K562 (cell line): Measurements from ENCODE around the gene RAB14. TPM values are rescaled to one million over a fixed set of nuclear protein-coding genes. Genes with fewer than 3 reads are reported as not detected.

Experiments used
- ARID2 ChIP-seq: fragments of 450-650 bp; IDR thresholded peaks from 2 replicates; pipeline ENCODE4 v1.6.1; 2017; ENCODE audit warnings: antibody characterized with exemption, mild to moderate bottlenecking
- C11orf30 ChIP-seq: fragments of 450-650 bp; IDR thresholded peaks from 2 replicates; pipeline ENCODE4 v1.6.1; 2016; ENCODE audit warnings: low read depth, mild to moderate bottlenecking
- GABPB1 ChIP-seq: sonication (generic); formaldehyde crosslinking; IDR thresholded peaks from 2 replicates; pipeline ENCODE4 v1.8.0; 2022; ENCODE audit warnings: mild to moderate bottlenecking, missing genetic modification reagents
- HIVEP1 ChIP-seq: fragments of 250-450 bp; sonication (Bioruptor Pico); IDR thresholded peaks from 2 replicates; pipeline ENCODE4 v1.4.0; 2020; ENCODE audit warnings: mild to moderate bottlenecking
- HNRNPLL ChIP-seq: fragments of 200-400 bp; formaldehyde crosslinking; IDR thresholded peaks from 2 replicates; pipeline ENCODE4 v1.6.1; 2017; ENCODE audit warnings: low read length, low read depth, mild to moderate bottlenecking; ENCODE audit not compliant: poor library complexity, severe bottlenecking
- RAD21 ChIP-seq, 2 experiments: fragments of 250-450 bp in 1 of 2; fragments of 450-650 bp in 1 of 2; sonication (Bioruptor Pico) in 1 of 2; formaldehyde crosslinking in 1 of 2; IDR thresholded peaks in 1 of 2; conservative IDR thresholded peaks in 1 of 2; 2 replicates each; pipeline versions ENCODE4 v1.4.0 to v1.8.0; 2020 to 2022; ENCODE audit warnings: mild to moderate bottlenecking in 2 of 2, moderate library complexity in 1 of 2
- SIN3B ChIP-seq: fragments of 450-650 bp; IDR thresholded peaks from 2 replicates; pipeline ENCODE4 v1.6.1; 2017; ENCODE audit warnings: low read depth, mild to moderate bottlenecking, moderate library complexity
- polyA plus RNA-seq, 8 experiments: library from polyadenylated mRNA; depleted of rRNA in 4 of 8; stranded (reverse) in 5 of 8; unstranded in 3 of 8; fragments of >200 nt; fragmentation: Nextera tagmentation in 2 of 8; fragmentation: Illumina TruSeq in 1 of 8; extraction: Ambion mirVana in 2 of 8; extraction: Trizol in 1 of 8; gene quantifications; 2 replicates each; pipeline versions ENCODE4 v1.2.1 to v1.2.3, GENCODE V29; 2011 to 2014; ENCODE audit warnings: inconsistent platforms in 1 of 8, missing spikeins in 1 of 8
- total RNA-seq, 7 experiments: library from RNA; depleted of rRNA in 6 of 7; stranded (reverse); fragments of >200 nt in 6 of 7; fragmentation: Illumina TruSeq in 2 of 7; extraction: Trizol in 2 of 7; gene quantifications; 2 replicates each; pipeline versions ENCODE4 v1.2.1 to v1.2.3, GENCODE V29; 2011 to 2021; ENCODE audit warnings: low replicate concordance in 1 of 7
- TF ChIP-seq, protein P1 (sequence below): fragments of 450-650 bp; IDR thresholded peaks from 2 replicates; pipeline ENCODE4 v1.6.1; 2016; ENCODE audit warnings: low read depth
- TF ChIP-seq, protein P2 (sequence below): fragments of 250-450 bp; sonication (Bioruptor Pico); IDR thresholded peaks from 2 replicates; pipeline ENCODE4 v1.5.0; 2021
- TF ChIP-seq, protein P3 (sequence below): sonication (generic); formaldehyde crosslinking; IDR thresholded peaks from 2 replicates; pipeline ENCODE4 v1.8.1; 2023; ENCODE audit warnings: mild to moderate bottlenecking, missing genetic modification reagents
- TF ChIP-seq, protein P4 (sequence below): IDR thresholded peaks from 2 replicates; pipeline ENCODE4 v1.6.1; 2011; ENCODE audit not compliant: insufficient read length; ENCODE audit errors: extremely low read depth

RAB14 gene
- total and polyA plus RNA-seq, 9 of the 15 experiments (the other 6 are each of a cell fraction or from before 2014, with no cell fraction given), result 10.3 to 41.8 (median 20.9) TPM

DNA sequence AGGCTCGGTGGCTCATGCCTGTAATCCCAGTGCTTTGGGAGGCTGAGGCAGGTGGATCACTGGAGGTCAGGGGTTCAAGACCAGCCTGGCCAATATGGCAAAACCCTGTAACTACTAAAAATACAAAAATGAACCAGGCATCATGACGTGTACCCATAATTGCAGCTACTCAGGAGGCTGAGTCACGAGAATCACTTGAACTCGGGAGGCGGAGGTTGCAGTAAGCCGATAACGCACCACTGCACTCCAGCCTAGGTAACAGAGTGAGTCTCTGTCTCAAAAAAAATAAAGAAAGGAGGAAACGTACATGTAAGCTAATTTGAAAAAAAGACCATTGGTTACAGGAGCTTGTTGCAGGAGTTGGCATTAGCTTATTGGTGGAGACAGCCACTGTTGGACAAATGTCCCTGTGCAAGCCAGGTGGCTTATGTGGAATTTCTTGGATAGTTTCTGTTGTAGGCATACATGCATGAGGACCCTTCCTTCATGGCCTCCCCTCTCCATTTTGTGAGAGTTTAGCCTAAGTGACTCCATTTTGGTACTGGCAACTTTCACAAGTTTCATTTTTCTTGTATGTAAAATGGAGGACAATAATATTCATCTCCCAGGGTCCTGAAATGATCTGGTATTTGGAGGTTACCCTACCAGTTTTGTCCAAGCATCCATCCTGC lies 16.8 kb upstream of the RAB14 start (continued):
- TF ChIP-seq, protein P1, sequence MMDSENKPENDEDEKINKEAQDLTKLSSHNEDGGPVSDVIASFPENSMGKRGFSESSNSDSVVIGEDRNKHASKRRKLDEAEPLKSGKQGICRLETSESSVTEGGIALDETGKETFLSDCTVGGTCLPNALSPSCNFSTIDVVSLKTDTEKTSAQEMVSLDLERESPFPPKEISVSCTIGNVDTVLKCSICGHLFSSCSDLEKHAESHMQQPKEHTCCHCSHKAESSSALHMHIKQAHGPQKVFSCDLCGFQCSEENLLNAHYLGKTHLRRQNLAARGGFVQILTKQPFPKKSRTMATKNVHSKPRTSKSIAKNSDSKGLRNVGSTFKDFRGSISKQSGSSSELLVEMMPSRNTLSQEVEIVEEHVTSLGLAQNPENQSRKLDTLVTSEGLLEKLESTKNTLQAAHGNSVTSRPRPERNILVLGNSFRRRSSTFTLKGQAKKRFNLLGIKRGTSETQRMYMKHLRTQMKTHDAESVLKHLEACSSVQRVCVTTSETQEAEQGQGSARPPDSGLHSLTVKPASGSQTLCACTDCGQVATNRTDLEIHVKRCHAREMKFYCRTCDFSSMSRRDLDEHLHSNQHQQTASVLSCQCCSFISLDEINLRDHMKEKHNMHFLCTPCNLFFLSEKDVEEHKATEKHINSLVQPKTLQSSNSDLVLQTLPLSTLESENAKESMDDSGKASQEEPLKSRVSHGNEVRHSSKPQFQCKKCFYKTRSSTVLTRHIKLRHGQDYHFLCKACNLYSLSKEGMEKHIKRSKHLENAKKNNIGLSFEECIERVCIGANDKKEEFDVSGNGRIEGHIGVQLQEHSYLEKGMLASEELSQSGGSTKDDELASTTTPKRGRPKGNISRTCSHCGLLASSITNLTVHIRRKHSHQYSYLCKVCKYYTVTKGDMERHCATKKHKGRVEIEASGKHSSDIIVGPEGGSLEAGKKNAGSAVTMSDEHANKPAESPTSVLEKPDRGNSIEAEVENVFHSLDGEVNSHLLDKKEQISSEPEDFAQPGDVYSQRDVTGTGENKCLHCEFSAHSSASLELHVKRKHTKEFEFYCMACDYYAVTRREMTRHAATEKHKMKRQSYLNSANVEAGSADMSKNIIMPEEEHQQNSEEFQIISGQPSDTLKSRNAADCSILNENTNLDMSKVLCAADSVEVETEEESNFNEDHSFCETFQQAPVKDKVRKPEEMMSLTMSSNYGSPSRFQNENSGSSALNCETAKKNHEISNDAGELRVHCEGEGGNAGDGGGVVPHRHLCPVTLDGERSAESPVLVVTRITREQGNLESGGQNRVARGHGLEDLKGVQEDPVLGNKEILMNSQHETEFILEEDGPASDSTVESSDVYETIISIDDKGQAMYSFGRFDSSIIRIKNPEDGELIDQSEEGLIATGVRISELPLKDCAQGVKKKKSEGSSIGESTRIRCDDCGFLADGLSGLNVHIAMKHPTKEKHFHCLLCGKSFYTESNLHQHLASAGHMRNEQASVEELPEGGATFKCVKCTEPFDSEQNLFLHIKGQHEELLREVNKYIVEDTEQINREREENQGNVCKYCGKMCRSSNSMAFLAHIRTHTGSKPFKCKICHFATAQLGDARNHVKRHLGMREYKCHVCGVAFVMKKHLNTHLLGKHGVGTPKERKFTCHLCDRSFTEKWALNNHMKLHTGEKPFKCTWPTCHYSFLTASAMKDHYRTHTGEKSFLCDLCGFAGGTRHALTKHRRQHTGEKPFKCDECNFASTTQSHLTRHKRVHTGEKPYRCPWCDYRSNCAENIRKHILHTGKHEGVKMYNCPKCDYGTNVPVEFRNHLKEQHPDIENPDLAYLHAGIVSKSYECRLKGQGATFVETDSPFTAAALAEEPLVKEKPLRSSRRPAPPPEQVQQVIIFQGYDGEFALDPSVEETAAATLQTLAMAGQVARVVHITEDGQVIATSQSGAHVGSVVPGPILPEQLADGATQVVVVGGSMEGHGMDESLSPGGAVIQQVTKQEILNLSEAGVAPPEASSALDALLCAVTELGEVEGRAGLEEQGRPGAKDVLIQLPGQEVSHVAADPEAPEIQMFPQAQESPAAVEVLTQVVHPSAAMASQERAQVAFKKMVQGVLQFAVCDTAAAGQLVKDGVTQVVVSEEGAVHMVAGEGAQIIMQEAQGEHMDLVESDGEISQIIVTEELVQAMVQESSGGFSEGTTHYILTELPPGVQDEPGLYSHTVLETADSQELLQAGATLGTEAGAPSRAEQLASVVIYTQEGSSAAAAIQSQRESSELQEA, result no peak
- no peak for TF ChIP-seq C11orf30
- TF ChIP-seq, protein P2, sequence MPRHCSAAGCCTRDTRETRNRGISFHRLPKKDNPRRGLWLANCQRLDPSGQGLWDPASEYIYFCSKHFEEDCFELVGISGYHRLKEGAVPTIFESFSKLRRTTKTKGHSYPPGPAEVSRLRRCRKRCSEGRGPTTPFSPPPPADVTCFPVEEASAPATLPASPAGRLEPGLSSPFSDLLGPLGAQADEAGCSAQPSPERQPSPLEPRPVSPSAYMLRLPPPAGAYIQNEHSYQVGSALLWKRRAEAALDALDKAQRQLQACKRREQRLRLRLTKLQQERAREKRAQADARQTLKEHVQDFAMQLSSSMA (CRISPR knock-in tag), result no peak
- no peak for TF ChIP-seq RAD21 (CRISPR knock-in tag; conservative IDR thresholded peaks at IDR 0.05 in 1 of 2, IDR thresholded peaks at IDR 0.05 in 1 of 2)
- TF ChIP-seq HIVEP1, result peak; percentile 37; the same call in 1 of the 2 replicates
- TF ChIP-seq GABPB1 (CRISPR knock-in tag), result no peak
- TF ChIP-seq SIN3B, result no peak
- TF ChIP-seq, protein P3, sequence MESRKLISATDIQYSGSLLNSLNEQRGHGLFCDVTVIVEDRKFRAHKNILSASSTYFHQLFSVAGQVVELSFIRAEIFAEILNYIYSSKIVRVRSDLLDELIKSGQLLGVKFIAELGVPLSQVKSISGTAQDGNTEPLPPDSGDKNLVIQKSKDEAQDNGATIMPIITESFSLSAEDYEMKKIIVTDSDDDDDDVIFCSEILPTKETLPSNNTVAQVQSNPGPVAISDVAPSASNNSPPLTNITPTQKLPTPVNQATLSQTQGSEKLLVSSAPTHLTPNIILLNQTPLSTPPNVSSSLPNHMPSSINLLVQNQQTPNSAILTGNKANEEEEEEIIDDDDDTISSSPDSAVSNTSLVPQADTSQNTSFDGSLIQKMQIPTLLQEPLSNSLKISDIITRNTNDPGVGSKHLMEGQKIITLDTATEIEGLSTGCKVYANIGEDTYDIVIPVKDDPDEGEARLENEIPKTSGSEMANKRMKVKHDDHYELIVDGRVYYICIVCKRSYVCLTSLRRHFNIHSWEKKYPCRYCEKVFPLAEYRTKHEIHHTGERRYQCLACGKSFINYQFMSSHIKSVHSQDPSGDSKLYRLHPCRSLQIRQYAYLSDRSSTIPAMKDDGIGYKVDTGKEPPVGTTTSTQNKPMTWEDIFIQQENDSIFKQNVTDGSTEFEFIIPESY (CRISPR knock-in tag), result no peak
- no peak for TF ChIP-seq HNRNPLL
- no peak for TF ChIP-seq ARID2
- TF ChIP-seq, protein P4, sequence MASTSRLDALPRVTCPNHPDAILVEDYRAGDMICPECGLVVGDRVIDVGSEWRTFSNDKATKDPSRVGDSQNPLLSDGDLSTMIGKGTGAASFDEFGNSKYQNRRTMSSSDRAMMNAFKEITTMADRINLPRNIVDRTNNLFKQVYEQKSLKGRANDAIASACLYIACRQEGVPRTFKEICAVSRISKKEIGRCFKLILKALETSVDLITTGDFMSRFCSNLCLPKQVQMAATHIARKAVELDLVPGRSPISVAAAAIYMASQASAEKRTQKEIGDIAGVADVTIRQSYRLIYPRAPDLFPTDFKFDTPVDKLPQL, result no peak
